IMR-90 (cell line): ENCODE results near the gene BCAT1. TPM values are rescaled to one million over a fixed set of nuclear protein-coding genes. Genes with fewer than 3 reads are reported as not detected.

ENCODE experiments used
- ATAC-seq: fragments of 200-7000 bp; cut with Tn5 transposase; 2 replicates; pipeline ENCODE4 v1.9.1; 2020; ENCODE audit warnings: low read depth, mild to moderate bottlenecking, moderate library complexity
- BruUV-seq: library from RNA; stranded (reverse); fragments of 400-500 nt; replicated peaks from 2 replicates; lab custom pipeline; 2021; lab: Mats Ljungman, UMichigan
- CTCF ChIA-PET: fragments of 300-600 bp; formaldehyde crosslinking; extraction: SDS; loops from one replicate; lab custom pipeline; 2021; ENCODE audit warnings: antibody characterized with exemption; lab: Yijun Ruan, JAX
- POLR2A ChIA-PET: fragments of 300-600 bp; sonication (Branson Sonifier 250); formaldehyde crosslinking; loops from one replicate; lab custom pipeline; 2022; ENCODE audit warnings: antibody characterized with exemption; ENCODE audit not compliant: unreplicated experiment; lab: Charles Lee
- DNase-seq: peaks from one replicate; pipeline ENCODE4 v3.0.0; 2013
- H2AFZ ChIP-seq: replicated peaks from 2 replicates; pipeline ENCODE3; 2013; ENCODE audit warnings: low read length, mild to moderate bottlenecking; ENCODE audit not compliant: poor library complexity
- H2AK5ac ChIP-seq: 2 replicates; pipeline ENCODE4 v1.6.1; 2013; ENCODE audit warnings: low read depth, low read length, inconsistent platforms
- H2AK9ac ChIP-seq: replicated peaks from 2 replicates; pipeline ENCODE3; 2013; ENCODE audit warnings: mild to moderate bottlenecking, low read depth, low read length, moderate library complexity; ENCODE audit not compliant: poor library complexity
- H2BK120ac ChIP-seq: 2 replicates; pipeline ENCODE4 v1.6.1; 2013; ENCODE audit warnings: low read depth, low read length, inconsistent platforms
- H2BK15ac ChIP-seq: 3 replicates; pipeline ENCODE4 v1.6.1; 2013; ENCODE audit warnings: low read depth, low read length, inconsistent platforms
- H2BK20ac ChIP-seq: 2 replicates; pipeline ENCODE4 v1.6.1; 2013; ENCODE audit warnings: low read depth, mild to moderate bottlenecking, inconsistent platforms, low read length, moderate library complexity
- H2BK5ac ChIP-seq: 2 replicates; pipeline ENCODE4 v1.6.1; 2013; ENCODE audit warnings: mild to moderate bottlenecking, low read depth, low read length, inconsistent platforms; ENCODE audit not compliant: poor library complexity, severe bottlenecking
- H3K14ac ChIP-seq: replicated peaks from 2 replicates; pipeline ENCODE4 v1.6.1; 2013; ENCODE audit warnings: low read depth, low read length, inconsistent platforms
- H3K18ac ChIP-seq: 2 replicates; pipeline ENCODE4 v1.6.1; 2013; ENCODE audit warnings: low read depth, low read length, control low read depth
- H3K23ac ChIP-seq: 2 replicates; pipeline ENCODE4 v1.6.1; 2013; ENCODE audit warnings: low read depth, low read length, inconsistent platforms
- H3K27ac ChIP-seq: 2 replicates; pipeline ENCODE4 v1.5.1; 2013; ENCODE audit warnings: mild to moderate bottlenecking, control low read depth, low read length; ENCODE audit not compliant: insufficient read depth
- H3K27me3 ChIP-seq: 2 replicates; pipeline ENCODE4 v1.6.1; 2013; ENCODE audit warnings: low read length; ENCODE audit not compliant: control insufficient read depth, insufficient read depth
- H3K36me3 ChIP-seq: 2 replicates; pipeline ENCODE4 v1.6.1; 2013; ENCODE audit warnings: low read length, mixed read lengths; ENCODE audit not compliant: control insufficient read depth, insufficient read depth
- H3K4ac ChIP-seq: 2 replicates; pipeline ENCODE4 v1.6.1; 2013; ENCODE audit warnings: low read depth, low read length, inconsistent platforms
- H3K4me1 ChIP-seq: 2 replicates; pipeline ENCODE4 v1.6.1; 2013; ENCODE audit warnings: low read length, mixed read lengths; ENCODE audit not compliant: control insufficient read depth, insufficient read depth
- H3K4me2 ChIP-seq: 2 replicates; pipeline ENCODE4 v1.6.1; 2013; ENCODE audit warnings: low read depth, mild to moderate bottlenecking, control low read depth, low read length, moderate library complexity
- H3K4me3 ChIP-seq: 2 replicates; pipeline ENCODE4 v1.5.1; 2013; ENCODE audit warnings: low read depth, mild to moderate bottlenecking, control low read depth, low read length, moderate library complexity; ENCODE audit not compliant: insufficient read depth
- H3K56ac ChIP-seq: 2 replicates; pipeline ENCODE4 v1.6.1; 2013; ENCODE audit warnings: low read length, inconsistent platforms; ENCODE audit not compliant: insufficient read depth; ENCODE audit errors: extremely low read depth
- H3K79me1 ChIP-seq, 2 experiments: 2 replicates each; pipeline ENCODE4 v1.6.1; 2013; ENCODE audit warnings: low read length in 2 of 2, inconsistent platforms in 1 of 2, low read depth in 1 of 2
- H3K9ac ChIP-seq: 2 replicates; pipeline ENCODE4 v1.6.1; 2013; ENCODE audit warnings: low read depth, low read length, control low read depth
- H3K9me1 ChIP-seq: 2 replicates; pipeline ENCODE4 v1.6.1; 2013; ENCODE audit warnings: low read length, inconsistent platforms; ENCODE audit not compliant: insufficient read depth
- H3K9me3 ChIP-seq: 2 replicates; pipeline ENCODE4 v1.6.1; 2013; ENCODE audit warnings: low read length; ENCODE audit not compliant: control insufficient read depth, insufficient read depth
- H4K20me1 ChIP-seq: 2 replicates; pipeline ENCODE4 v1.6.1; 2013; ENCODE audit warnings: low read length, inconsistent platforms; ENCODE audit not compliant: insufficient read depth
- H4K5ac ChIP-seq: 2 replicates; pipeline ENCODE4 v1.6.1; 2013; ENCODE audit warnings: mild to moderate bottlenecking, low read depth, low read length, control low read depth
- H4K8ac ChIP-seq, 2 experiments: 2 replicates each; pipeline ENCODE4 v1.6.1; 2013; ENCODE audit warnings: low read depth in 2 of 2, low read length in 2 of 2, control low read depth in 1 of 2, inconsistent platforms in 1 of 2
- H4K91ac ChIP-seq: 2 replicates; pipeline ENCODE4 v1.6.1; 2013; ENCODE audit warnings: low read depth, low read length, inconsistent platforms; ENCODE audit not compliant: insufficient read depth
- BHLHE40 ChIP-seq: fragments of 150-350 bp; IDR thresholded peaks from 2 replicates; pipeline ENCODE4 v1.6.1; 2016; ENCODE audit warnings: mild to moderate bottlenecking, low read depth, low read length
- CEBPB ChIP-seq: IDR thresholded peaks from 2 replicates; pipeline ENCODE4 v1.6.1; 2012; ENCODE audit warnings: low read depth, low read length, improper control_type of control experiment
- CHD1 ChIP-seq: IDR thresholded peaks from 2 replicates; pipeline ENCODE4 v1.6.1; 2012; ENCODE audit warnings: low read depth, low read length, improper control_type of control experiment
- MAFK ChIP-seq: IDR thresholded peaks from 2 replicates; pipeline ENCODE4 v1.6.1; 2012; ENCODE audit warnings: low read depth, low read length, improper control_type of control experiment
- MXI1 ChIP-seq: IDR thresholded peaks from 2 replicates; pipeline ENCODE4 v1.6.1; 2012; ENCODE audit warnings: low read depth, mild to moderate bottlenecking, low read length, moderate library complexity, borderline replicate concordance
- POLR2A ChIP-seq: IDR thresholded peaks from 2 replicates; pipeline ENCODE4 v1.6.1; 2012; ENCODE audit warnings: mild to moderate bottlenecking, low read depth, low read length
- RAD21 ChIP-seq: IDR thresholded peaks from 2 replicates; pipeline ENCODE4 v1.6.1; 2012; ENCODE audit warnings: low read length, improper control_type of control experiment
- RCOR1 ChIP-seq: IDR thresholded peaks from 2 replicates; pipeline ENCODE4 v1.6.1; 2012; ENCODE audit warnings: mild to moderate bottlenecking, low read length, improper control_type of control experiment; ENCODE audit not compliant: insufficient replicate concordance
- RFX5 ChIP-seq: IDR thresholded peaks from 2 replicates; pipeline ENCODE4 v1.8.0; 2012; ENCODE audit warnings: low read depth, mild to moderate bottlenecking, low read length, moderate library complexity
- SMC3 ChIP-seq: fragments of 150-350 bp; IDR thresholded peaks from 2 replicates; pipeline ENCODE4 v1.6.1; 2016; ENCODE audit warnings: low read depth, mild to moderate bottlenecking, antibody characterized with exemption, low read length, moderate library complexity
- USF2 ChIP-seq: fragments of 150-350 bp; IDR thresholded peaks from 2 replicates; pipeline ENCODE4 v1.6.1; 2017; ENCODE audit warnings: mild to moderate bottlenecking, antibody characterized with exemption, low read length, low read depth
- WGBS, 2 experiments: methylation state at CpG; one replicate each; pipeline versions ENCODE4 v1.1.5 to v1.1.7; 2013; ENCODE audit warnings: missing lambda C conversion rate in 2 of 2; ENCODE audit not compliant: insufficient read length in 1 of 2; ENCODE audit errors: extremely low coverage in 2 of 2; 5-methylcytosine and 5-hydroxymethylcytosine counted together
- dilution Hi-C: fragments of 300-500 bp; cut with HindIII; formaldehyde crosslinking; loops from one replicate; pipeline ENCODE4 v1.14.3; 2018; ENCODE audit warnings: low sequenced_read_pairs; ENCODE audit not compliant: unreplicated experiment
- in situ Hi-C: fragments of 300-500 bp; cut with MboI; formaldehyde crosslinking; loops from 3 replicates; pipeline ENCODE4 v1.14.3; 2019; ENCODE audit warnings: low sequenced_read_pairs, inconsistent platforms, mixed read lengths
- intact Hi-C: fragments of 100-400 bp; cut with micrococcal nuclease; formaldehyde crosslinking; loops from 2 replicates; pipeline ENCODE4 v1.10.0; 2022
- polyA plus RNA-seq, 3 experiments: library from polyadenylated mRNA; depleted of rRNA; stranded (reverse); fragments of >200 nt; gene quantifications; 2 replicates each; pipeline ENCODE4 v1.2.3, GENCODE V29; 2012; ENCODE audit warnings: low replicate concordance in 1 of 3
- total RNA-seq: library from RNA; depleted of rRNA; stranded (reverse); fragments of >200 nt; gene quantifications from 2 replicates; pipeline ENCODE4 v1.2.3, GENCODE V29; 2012
- TF ChIP-seq, protein P1 (sequence below): fragments of 150-350 bp; IDR thresholded peaks from 2 replicates; pipeline ENCODE4 v1.6.1; 2016; ENCODE audit warnings: low read depth, mild to moderate bottlenecking, low read length, moderate library complexity, borderline replicate concordance
- TF ChIP-seq, protein P2 (sequence below): conservative IDR thresholded peaks from 2 replicates; pipeline ENCODE4 v1.5.1; 2012; ENCODE audit warnings: mild to moderate bottlenecking, low read depth, low read length, improper control_type of control experiment

The BCAT1 gene
- total and polyA plus RNA-seq, 2 of the 4 experiments (the other 2 are of a cell fraction), result 30.4 to 683 TPM

DNA sequence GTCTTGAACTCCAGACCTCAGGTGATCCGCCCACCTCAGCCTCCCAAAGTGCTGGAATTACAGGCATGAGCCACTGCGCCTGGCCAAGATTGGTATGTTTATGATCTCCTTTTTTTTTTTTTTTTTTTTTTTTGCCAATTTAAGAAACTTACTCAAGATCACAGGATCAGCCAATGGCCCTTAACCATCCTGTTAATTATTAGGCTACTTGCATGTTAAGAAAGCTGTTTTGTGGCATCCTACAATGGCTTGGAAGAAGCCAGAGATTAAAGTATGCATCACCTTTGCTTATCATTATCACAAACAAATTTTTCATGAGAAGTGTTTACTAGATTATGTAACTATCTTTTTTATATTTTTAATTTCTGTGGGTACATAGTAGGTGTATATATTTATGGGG lies 140.2 kb downstream of the BCAT1 start:
- intact Hi-C loops (no loop called here), dilution Hi-C loops (no loop called here), in situ Hi-C loops (no loop called here)
- H3K4me2 ChIP-seq, result no peak overlapping the region
- H3K9me1 ChIP-seq, result no peaks in the 10 kb centered on the region
- no peaks in the 10 kb centered on the region for H3K4me1 ChIP-seq
- no peak overlapping the region for H3K18ac ChIP-seq
- H3K36me3 ChIP-seq, result no peaks in the 10 kb centered on the region
- H3K9ac ChIP-seq, result no peak overlapping the region
- H2AFZ ChIP-seq, result no peak overlapping the region
- H2BK5ac ChIP-seq, result no peak overlapping the region
- H3K23ac ChIP-seq, result no peak overlapping the region
- ATAC-seq (no peak), DNase-seq (no peak)
- H3K79me1 ChIP-seq, result no peaks in the 10 kb centered on the region
- ChIA-PET POLR2A (no interaction called here), CTCF (no interaction called here)
- no TSS peak for BruUV-seq
- no peak overlapping the region for H4K8ac ChIP-seq
- H4K91ac ChIP-seq, result no peak overlapping the region
- no peak overlapping the region for H3K4ac ChIP-seq
- H3K27me3 ChIP-seq, result no peaks in the 10 kb centered on the region
- H2BK15ac ChIP-seq, result no peak overlapping the region
- H3K27ac ChIP-seq, result no peak overlapping the region
- no peak overlapping the region for H4K5ac ChIP-seq
- WGBS, 2 experiments, result no CpG with 5 or more reads among the region's 2 CpGs
- no peak overlapping the region for H3K56ac ChIP-seq
- no peak overlapping the region for H2BK20ac ChIP-seq
- no peak overlapping the region for H2AK5ac ChIP-seq
- no peak overlapping the region for H2BK120ac ChIP-seq
- no peak overlapping the region for H2AK9ac ChIP-seq
- H3K4me3 ChIP-seq, result no peak overlapping the region
- no peaks in the 10 kb centered on the region for H3K9me3 ChIP-seq
- no peak for TF ChIP-seq MAFK
- no peak for TF ChIP-seq CEBPB
- no peak for TF ChIP-seq RCOR1
- TF ChIP-seq RFX5, result no peak
- no peak for TF ChIP-seq RAD21
- TF ChIP-seq SMC3, result no peak
- TF ChIP-seq, protein P1, sequence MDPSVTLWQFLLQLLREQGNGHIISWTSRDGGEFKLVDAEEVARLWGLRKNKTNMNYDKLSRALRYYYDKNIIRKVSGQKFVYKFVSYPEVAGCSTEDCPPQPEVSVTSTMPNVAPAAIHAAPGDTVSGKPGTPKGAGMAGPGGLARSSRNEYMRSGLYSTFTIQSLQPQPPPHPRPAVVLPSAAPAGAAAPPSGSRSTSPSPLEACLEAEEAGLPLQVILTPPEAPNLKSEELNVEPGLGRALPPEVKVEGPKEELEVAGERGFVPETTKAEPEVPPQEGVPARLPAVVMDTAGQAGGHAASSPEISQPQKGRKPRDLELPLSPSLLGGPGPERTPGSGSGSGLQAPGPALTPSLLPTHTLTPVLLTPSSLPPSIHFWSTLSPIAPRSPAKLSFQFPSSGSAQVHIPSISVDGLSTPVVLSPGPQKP, result no peak
- no peak for TF ChIP-seq CHD1
- no peak for TF ChIP-seq MXI1
- no peak for TF ChIP-seq USF2
- TF ChIP-seq, protein P2, sequence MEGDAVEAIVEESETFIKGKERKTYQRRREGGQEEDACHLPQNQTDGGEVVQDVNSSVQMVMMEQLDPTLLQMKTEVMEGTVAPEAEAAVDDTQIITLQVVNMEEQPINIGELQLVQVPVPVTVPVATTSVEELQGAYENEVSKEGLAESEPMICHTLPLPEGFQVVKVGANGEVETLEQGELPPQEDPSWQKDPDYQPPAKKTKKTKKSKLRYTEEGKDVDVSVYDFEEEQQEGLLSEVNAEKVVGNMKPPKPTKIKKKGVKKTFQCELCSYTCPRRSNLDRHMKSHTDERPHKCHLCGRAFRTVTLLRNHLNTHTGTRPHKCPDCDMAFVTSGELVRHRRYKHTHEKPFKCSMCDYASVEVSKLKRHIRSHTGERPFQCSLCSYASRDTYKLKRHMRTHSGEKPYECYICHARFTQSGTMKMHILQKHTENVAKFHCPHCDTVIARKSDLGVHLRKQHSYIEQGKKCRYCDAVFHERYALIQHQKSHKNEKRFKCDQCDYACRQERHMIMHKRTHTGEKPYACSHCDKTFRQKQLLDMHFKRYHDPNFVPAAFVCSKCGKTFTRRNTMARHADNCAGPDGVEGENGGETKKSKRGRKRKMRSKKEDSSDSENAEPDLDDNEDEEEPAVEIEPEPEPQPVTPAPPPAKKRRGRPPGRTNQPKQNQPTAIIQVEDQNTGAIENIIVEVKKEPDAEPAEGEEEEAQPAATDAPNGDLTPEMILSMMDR, result no peak
- no peak for TF ChIP-seq BHLHE40
- no peak for TF ChIP-seq POLR2A
- no peak overlapping the region for H3K14ac ChIP-seq
- H4K20me1 ChIP-seq, result no peaks in the 10 kb centered on the region
